Liver (tissue), 9 donors: ENCODE data around the gene RRAGC. TPM values are rescaled to one million over a fixed set of nuclear protein-coding genes. Genes with fewer than 3 reads are reported as not detected.

Experiments used
- DNase-seq: peaks from one replicate; pipeline ENCODE4 v3.0.0-alpha.2; 2017; ENCODE audit warnings: low spot score
- H3K27ac ChIP-seq, 2 donors: one replicate each; pipeline ENCODE4 v1.7.0; 2013; ENCODE audit warnings: inconsistent platforms in 2 of 2, low read length in 2 of 2, control low read depth in 1 of 2, low read depth in 1 of 2, mild to moderate bottlenecking in 1 of 2
- H3K27me3 ChIP-seq, 4 donors: one replicate each; pipeline versions ENCODE4 v1.6.1 to v1.7.0; 2013; ENCODE audit warnings: low read length in 3 of 4, inconsistent platforms in 1 of 4, mild to moderate bottlenecking in 1 of 4, moderate library complexity in 1 of 4; ENCODE audit not compliant: control insufficient read depth in 4 of 4, insufficient read depth in 4 of 4
- H3K36me3 ChIP-seq, 4 donors: one replicate each; pipeline versions ENCODE4 v1.6.1 to v1.7.0; 2013; ENCODE audit warnings: low read length in 3 of 4, mild to moderate bottlenecking in 3 of 4, low read depth in 1 of 4, moderate library complexity in 1 of 4; ENCODE audit not compliant: control insufficient read depth in 4 of 4, insufficient read depth in 3 of 4
- H3K4me1 ChIP-seq, 4 donors: one replicate each; pipeline versions ENCODE4 v1.6.1 to v1.7.0; 2013; ENCODE audit warnings: low read length in 3 of 4, mild to moderate bottlenecking in 3 of 4, moderate library complexity in 1 of 4; ENCODE audit not compliant: control insufficient read depth in 4 of 4, insufficient read depth in 4 of 4
- H3K4me3 ChIP-seq, 3 donors: one replicate each; pipeline versions ENCODE4 v1.6.1 to v1.7.0; 2013; ENCODE audit warnings: low read length in 3 of 3, control low read depth in 1 of 3, low read depth in 1 of 3, mild to moderate bottlenecking in 1 of 3
- H3K9ac ChIP-seq, 2 donors: one replicate each; pipeline ENCODE4 v1.7.0; 2013; ENCODE audit warnings: low read length in 2 of 2, mild to moderate bottlenecking in 2 of 2, moderate library complexity in 2 of 2, control low read depth in 1 of 2, low read depth in 1 of 2
- H3K9me3 ChIP-seq, 4 donors: one replicate each; pipeline versions ENCODE4 v1.6.1 to v1.7.0; 2013; ENCODE audit warnings: low read length in 3 of 4; ENCODE audit not compliant: control insufficient read depth in 4 of 4
- ATF3 ChIP-seq: IDR thresholded peaks from 2 replicates; pipeline ENCODE4 v1.6.1; 2016; ENCODE audit warnings: antibody characterized with exemption
- CTCF ChIP-seq: fragments of 150-350 bp; IDR thresholded peaks from 2 replicates; pipeline ENCODE4 v1.5.1; 2017; ENCODE audit warnings: improper control_type of control experiment, low read depth, low read length; ENCODE audit not compliant: missing input control
- FOXA2 ChIP-seq: IDR thresholded peaks from 2 replicates; pipeline ENCODE4 v1.6.1; 2016; ENCODE audit warnings: antibody characterized with exemption
- GABPA ChIP-seq, 2 donors: IDR thresholded peaks in 1 of 2; conservative IDR thresholded peaks in 1 of 2; 2 replicates each; pipeline ENCODE4 v1.6.1; 2016; ENCODE audit warnings: antibody characterized with exemption in 2 of 2, mild to moderate bottlenecking in 1 of 2, moderate library complexity in 1 of 2
- HNF4G ChIP-seq: IDR thresholded peaks from 2 replicates; pipeline ENCODE4 v1.6.1; 2016; ENCODE audit warnings: antibody characterized with exemption
- JUND ChIP-seq, 2 donors: IDR thresholded peaks; 2 replicates each; pipeline ENCODE4 v1.6.1; 2016; ENCODE audit warnings: antibody characterized with exemption in 2 of 2
- MAX ChIP-seq: IDR thresholded peaks from 2 replicates; pipeline ENCODE4 v1.6.1; 2016; ENCODE audit warnings: antibody characterized with exemption
- REST ChIP-seq: IDR thresholded peaks from 2 replicates; pipeline ENCODE4 v1.6.1; 2016; ENCODE audit warnings: antibody characterized with exemption, mild to moderate bottlenecking
- RXRA ChIP-seq, 2 donors: IDR thresholded peaks; 2 replicates each; pipeline ENCODE4 v1.6.1; 2017 to 2018; ENCODE audit warnings: antibody characterized with exemption in 2 of 2, mild to moderate bottlenecking in 1 of 2
- SP1 ChIP-seq: IDR thresholded peaks from 2 replicates; pipeline ENCODE4 v1.6.1; 2018; ENCODE audit warnings: antibody characterized with exemption, mild to moderate bottlenecking
- TAF1 ChIP-seq: conservative IDR thresholded peaks from 2 replicates; pipeline ENCODE4 v1.6.1; 2016; ENCODE audit warnings: antibody characterized with exemption, mild to moderate bottlenecking
- YY1 ChIP-seq: IDR thresholded peaks from 2 replicates; pipeline ENCODE4 v1.6.1; 2016; ENCODE audit warnings: antibody characterized with exemption, mild to moderate bottlenecking
- ZBTB33 ChIP-seq: IDR thresholded peaks from 2 replicates; pipeline ENCODE4 v1.6.1; 2016; ENCODE audit warnings: antibody characterized with exemption
- WGBS: extraction: QIAGEN DNeasy Blood & Tissue Kit; methylation state at CpG from one replicate; pipeline ENCODE4 v1.1.7; 2013; 5-methylcytosine and 5-hydroxymethylcytosine counted together
- polyA plus RNA-seq, 2 donors: library from polyadenylated mRNA; stranded (reverse) in 1 of 2; unstranded in 1 of 2; fragments of 200-250 nt in 1 of 2; fragments of >200 nt in 1 of 2; fragmentation: Nextera tagmentation in 1 of 2; extraction: Ambion mirVana in 1 of 2; gene quantifications; one replicate each; pipeline versions ENCODE4 v1.2.1 to v1.2.3, GENCODE V29; 2013 to 2015
- total RNA-seq, 2 donors: library from RNA; depleted of rRNA; stranded (reverse); fragments of >200 nt; gene quantifications; one replicate each; pipeline ENCODE4 v1.2.3, GENCODE V29; 2014
- donor health status: healthy.
- donor health status: healthy.
- donor health status: healthy.
- donor health status: healthy.
- donor health status: healthy.

The RRAGC gene
- total and polyA plus RNA-seq, 4 donors, result 6.6 to 10.1 (median 7.2) TPM

GRCh38 chr1:38790422-38791163, 69.0 kb downstream of the RRAGC start:
- peaks cover 5 to 24% (median 7%) of the 10 kb centered on the region in 4 donors for H3K9me3 ChIP-seq
- H3K27me3 ChIP-seq, result peaks cover 0 to 20% (median 4%) of the 10 kb centered on the region in 4 donors
- no peaks in the 10 kb centered on the region for H3K4me1 ChIP-seq
- H3K9ac ChIP-seq, result no peak overlapping the region
- H3K4me3 ChIP-seq, result no peak overlapping the region
- H3K27ac ChIP-seq, result no peak overlapping the region
- H3K36me3 ChIP-seq, result no peaks in the 10 kb centered on the region
- TF ChIP-seq SP1 (no peak), HNF4G (no peak), MAX (no peak), YY1 (no peak), GABPA (IDR thresholded peaks at IDR 0.05 in 1 of 2, conservative IDR thresholded peaks at IDR 0.05 in 1 of 2) (no peak), REST (no peak), ATF3 (no peak), FOXA2 (no peak), CTCF (no peak), TAF1 (no peak), JUND (IDR thresholded peaks at IDR 0.05) (no peak), ZBTB33 (no peak), RXRA (IDR thresholded peaks at IDR 0.05) (no peak)
- no peak for DNase-seq
- 78% methylated on average over 6 of the region's 6 CpGs for WGBS
